Activated naive CD8-positive, alpha-beta T cell (primary cell): ENCODE results near the gene CALU.
A peak's percentile ranks its signal among the peaks of the same experiment; 100 is the strongest.

Experiments used
- H3K27ac Mint-ChIP-seq: one replicate; pipeline ENCODE4 v1.8.0; 2021; ENCODE audit warnings: mixed read lengths
- H3K27me3 Mint-ChIP-seq: one replicate; pipeline ENCODE4 v1.8.0; 2021; ENCODE audit warnings: mixed read lengths
- H3K36me3 Mint-ChIP-seq: one replicate; pipeline ENCODE4 v1.8.0; 2021; ENCODE audit warnings: mixed read lengths
- H3K4me1 Mint-ChIP-seq: one replicate; pipeline ENCODE4 v1.8.0; 2021; ENCODE audit warnings: low read depth, mixed read lengths
- H3K4me3 Mint-ChIP-seq: one replicate; pipeline ENCODE4 v1.8.0; 2021; ENCODE audit warnings: mild to moderate bottlenecking, mixed read lengths
- H3K9me3 Mint-ChIP-seq: one replicate; pipeline ENCODE4 v1.8.0; 2021; ENCODE audit warnings: low read depth, mixed read lengths

CALU gene

DNA sequence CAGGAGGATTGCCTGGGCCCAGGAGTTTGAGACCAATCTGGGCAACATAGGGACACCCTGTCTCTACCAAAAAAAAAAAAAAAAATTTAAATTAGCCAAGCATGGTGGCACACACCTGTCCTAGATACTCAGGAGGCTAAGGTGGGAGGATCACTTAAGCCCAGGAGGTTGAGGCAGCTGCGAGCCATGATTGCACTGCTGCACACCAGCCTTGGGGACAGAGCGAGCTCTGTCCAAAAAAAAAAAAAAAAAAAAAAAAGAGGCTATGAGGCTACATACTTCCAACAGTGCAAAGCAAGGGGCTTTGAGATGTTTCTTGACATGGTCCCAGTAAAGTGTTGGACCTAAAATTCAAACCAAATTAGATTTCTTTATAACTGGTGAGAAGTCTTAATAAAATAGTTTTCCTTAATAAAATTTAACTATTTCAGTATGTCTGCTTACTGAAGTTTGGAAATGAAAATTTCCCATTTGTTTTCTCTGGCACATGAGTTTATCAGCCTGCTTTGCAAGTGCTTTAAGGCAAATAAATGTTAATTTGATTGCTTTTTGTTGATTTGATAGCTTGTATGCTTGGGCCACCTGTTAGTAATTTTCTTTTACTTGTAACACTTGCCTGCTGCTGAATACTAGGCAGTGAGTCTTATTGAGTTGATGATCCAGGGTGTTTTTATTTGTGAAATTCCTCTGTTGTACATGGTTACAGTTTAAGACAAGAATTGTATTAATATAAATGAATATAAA, 16.1 kb downstream of the CALU start:
- no peaks in the 10 kb centered on the region for H3K36me3 Mint-ChIP-seq
- H3K9me3 Mint-ChIP-seq: no peaks in the 10 kb centered on the region
- H3K27me3 Mint-ChIP-seq: no peaks in the 10 kb centered on the region
- H3K4me1 Mint-ChIP-seq: peaks cover 12% of the 10 kb centered on the region
- no peak overlapping the region for H3K27ac Mint-ChIP-seq
- no peak overlapping the region for H3K4me3 Mint-ChIP-seq

DNA sequence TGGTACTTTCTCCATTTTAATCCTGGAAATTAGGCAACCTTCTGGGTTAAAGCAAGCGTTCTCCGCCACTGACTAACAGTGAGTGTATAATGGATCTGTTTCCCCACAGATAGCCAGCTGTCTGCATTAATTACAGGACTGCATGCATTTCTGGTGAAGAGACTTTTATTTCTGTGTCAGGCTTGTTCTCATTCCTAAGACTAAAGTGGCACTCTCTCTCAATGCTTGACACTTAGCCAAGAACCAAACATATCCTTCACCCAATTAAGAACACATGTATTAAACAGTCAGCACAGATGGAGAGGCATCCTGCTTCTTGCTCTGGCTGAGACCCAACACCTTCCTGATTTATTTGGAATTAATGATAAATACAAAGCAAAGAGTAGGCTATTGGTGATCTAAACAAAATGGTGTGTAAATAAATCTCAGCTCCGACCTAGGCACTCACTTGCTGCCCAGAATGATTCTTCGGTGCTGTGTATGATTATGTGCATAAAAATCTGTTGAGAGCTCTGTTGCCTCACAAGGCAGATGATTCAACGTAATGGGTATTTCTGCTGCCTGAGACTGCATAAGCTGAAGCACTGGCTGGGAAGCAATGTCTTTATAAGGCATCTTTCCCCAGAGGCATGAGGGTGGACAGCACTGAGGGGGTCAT, 16.8 kb downstream of the CALU start:
- Mint-ChIP-seq H3K36me3 (no peaks in the 10 kb centered on the region), H3K4me1 (peaks cover 12% of the 10 kb centered on the region), H3K27me3 (no peaks in the 10 kb centered on the region), H3K4me3 (no peak overlapping the region), H3K9me3 (no peaks in the 10 kb centered on the region), H3K27ac (no peak overlapping the region)

DNA sequence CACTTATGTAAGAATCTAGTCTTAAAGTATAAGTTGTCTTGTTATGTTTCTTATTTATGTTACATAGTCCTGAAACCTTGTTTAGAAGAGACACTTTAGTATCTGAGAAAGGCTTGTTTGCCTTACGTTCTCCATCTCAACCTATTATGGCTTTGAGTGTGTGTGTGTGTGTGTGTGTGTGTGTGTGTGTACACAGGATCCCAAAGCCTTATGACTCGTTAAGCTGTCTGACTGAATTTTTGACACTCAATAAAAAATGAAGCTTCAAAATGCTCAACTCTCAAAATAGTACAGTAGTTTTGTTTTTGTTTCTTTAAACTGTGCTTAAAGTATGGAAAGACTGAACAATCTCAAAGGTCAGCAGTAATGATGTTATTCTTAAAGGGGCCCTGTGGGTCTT, 18.0 kb downstream of the CALU start:
- Mint-ChIP-seq H3K36me3 (no peaks in the 10 kb centered on the region), H3K4me1 (peaks cover 12% of the 10 kb centered on the region), H3K9me3 (no peaks in the 10 kb centered on the region), H3K27ac (no peak overlapping the region), H3K4me3 (no peak overlapping the region), H3K27me3 (no peaks in the 10 kb centered on the region)

DNA sequence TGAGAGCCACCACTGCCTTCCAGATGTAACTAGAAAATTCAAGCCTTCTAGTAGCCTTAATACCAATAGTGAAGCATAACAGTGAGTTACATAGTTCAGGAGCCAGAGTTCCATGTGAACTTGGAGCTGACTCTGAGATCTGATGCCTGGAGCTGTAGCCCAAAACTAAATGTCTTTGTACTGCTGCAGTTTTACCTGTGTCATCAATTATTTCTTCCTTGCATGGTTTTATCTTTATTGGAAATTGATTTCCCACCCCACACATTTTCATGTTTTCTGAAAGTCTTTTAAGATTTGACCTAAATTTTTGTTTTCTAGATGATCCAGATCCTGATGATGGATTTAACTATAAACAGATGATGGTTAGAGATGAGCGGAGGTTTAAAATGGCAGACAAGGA, 19.4 kb downstream of the CALU start:
- Mint-ChIP-seq H3K27me3 (no peaks in the 10 kb centered on the region), H3K9me3 (no peaks in the 10 kb centered on the region), H3K27ac (no peak overlapping the region), H3K4me1 (peaks cover 9% of the 10 kb centered on the region), H3K4me3 (no peak overlapping the region), H3K36me3 (peaks cover 2% of the 10 kb centered on the region)

DNA sequence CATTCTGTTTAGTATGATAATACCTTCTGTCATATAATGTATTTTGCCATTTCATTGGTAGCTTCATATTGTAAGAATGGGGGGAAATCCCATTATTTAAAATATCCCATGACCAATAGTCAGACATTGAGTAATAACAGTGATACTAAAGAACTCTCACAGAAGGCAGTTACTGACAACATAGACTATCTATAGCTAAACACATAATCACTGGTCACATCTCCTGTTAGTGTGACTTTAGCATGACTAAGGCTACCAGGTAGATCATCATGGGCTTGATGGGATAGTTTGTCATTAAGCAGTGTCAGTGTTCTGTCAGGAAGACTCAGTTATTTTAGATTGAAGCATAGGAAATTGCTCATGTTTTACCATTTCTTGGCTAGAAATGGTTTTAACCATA, 20.1 kb downstream of the CALU start:
- Mint-ChIP-seq H3K27me3 (no peaks in the 10 kb centered on the region), H3K9me3 (no peaks in the 10 kb centered on the region), H3K4me1 (peaks cover 9% of the 10 kb centered on the region), H3K27ac (no peak overlapping the region), H3K4me3 (no peak overlapping the region), H3K36me3 (peaks cover 2% of the 10 kb centered on the region)

DNA sequence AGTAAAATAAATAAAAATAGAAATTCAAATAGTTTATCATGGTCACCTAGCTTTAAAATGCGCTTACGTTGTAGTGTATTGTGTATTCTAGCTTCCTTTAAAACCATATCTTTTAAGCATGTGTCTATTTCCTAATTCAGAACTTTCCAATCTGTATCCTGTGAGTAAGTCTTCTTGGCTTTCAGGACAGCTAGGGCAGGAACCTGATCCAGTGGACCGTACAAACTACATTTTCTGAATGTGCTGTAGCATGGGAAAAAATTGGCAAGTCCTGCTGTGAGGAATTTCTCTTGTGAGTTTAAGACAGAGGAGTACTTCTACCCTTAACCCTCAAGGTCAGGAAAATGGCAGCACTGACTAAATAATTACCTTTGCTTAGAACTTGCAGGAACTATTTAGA, 24.4 kb downstream of the CALU start:
- Mint-ChIP-seq H3K4me1 (no peaks in the 10 kb centered on the region), H3K27ac (no peak overlapping the region), H3K36me3 (peaks cover 2% of the 10 kb centered on the region), H3K27me3 (no peaks in the 10 kb centered on the region), H3K9me3 (no peaks in the 10 kb centered on the region), H3K4me3 (no peak overlapping the region)

DNA sequence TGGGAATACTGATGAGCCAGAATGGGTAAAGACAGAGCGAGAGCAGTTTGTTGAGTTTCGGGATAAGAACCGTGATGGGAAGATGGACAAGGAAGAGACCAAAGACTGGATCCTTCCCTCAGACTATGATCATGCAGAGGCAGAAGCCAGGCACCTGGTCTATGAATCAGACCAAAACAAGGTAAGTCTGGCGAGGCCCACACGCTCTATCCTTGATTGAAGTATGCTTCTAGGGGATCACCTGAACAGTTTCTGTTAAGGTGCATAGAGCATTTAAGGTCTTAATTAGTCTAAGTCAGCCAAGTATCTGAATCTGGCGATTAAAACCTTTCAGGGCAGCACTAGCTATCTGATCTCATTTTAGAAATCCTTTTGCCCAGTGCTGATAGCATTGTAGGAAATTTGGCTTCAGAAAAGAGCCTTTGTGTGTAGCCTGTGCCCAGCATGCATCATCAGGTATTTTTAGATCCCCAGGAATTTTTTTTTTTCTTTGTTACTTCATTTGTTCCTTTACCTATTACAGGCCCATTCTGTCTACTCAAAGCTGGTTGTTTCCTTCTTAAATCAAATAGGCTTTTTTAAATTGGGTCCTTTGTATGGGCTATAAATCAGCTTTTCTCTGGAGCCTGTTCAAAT, 28.4 kb downstream of the CALU start:
- peak overlapping the region; percentile 41 for H3K27ac Mint-ChIP-seq

DNA sequence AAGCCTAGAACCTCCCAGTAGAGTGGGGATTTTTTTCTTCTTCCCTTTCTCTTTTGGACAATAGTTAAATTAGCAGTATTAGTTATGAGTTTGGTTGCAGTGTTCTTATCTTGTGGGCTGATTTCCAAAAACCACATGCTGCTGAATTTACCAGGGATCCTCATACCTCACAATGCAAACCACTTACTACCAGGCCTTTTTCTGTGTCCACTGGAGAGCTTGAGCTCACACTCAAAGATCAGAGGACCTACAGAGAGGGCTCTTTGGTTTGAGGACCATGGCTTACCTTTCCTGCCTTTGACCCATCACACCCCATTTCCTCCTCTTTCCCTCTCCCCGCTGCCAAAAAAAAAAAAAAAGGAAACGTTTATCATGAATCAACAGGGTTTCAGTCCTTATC, 31.1 kb downstream of the CALU start:
- H3K27me3 Mint-ChIP-seq: no peaks in the 10 kb centered on the region
- H3K36me3 Mint-ChIP-seq: peaks cover 18% of the 10 kb centered on the region
- no peak overlapping the region for H3K4me3 Mint-ChIP-seq
- no peaks in the 10 kb centered on the region for H3K9me3 Mint-ChIP-seq
- H3K4me1 Mint-ChIP-seq: no peaks in the 10 kb centered on the region
- no peak overlapping the region for H3K27ac Mint-ChIP-seq

More for the DNA sequence above, 28.4 kb downstream of the CALU start:
- no peaks in the 10 kb centered on the region for H3K9me3 Mint-ChIP-seq
- H3K36me3 Mint-ChIP-seq: peaks cover 15% of the 10 kb centered on the region
- no peaks in the 10 kb centered on the region for H3K4me1 Mint-ChIP-seq
- no peaks in the 10 kb centered on the region for H3K27me3 Mint-ChIP-seq
- no peak overlapping the region for H3K4me3 Mint-ChIP-seq

DNA sequence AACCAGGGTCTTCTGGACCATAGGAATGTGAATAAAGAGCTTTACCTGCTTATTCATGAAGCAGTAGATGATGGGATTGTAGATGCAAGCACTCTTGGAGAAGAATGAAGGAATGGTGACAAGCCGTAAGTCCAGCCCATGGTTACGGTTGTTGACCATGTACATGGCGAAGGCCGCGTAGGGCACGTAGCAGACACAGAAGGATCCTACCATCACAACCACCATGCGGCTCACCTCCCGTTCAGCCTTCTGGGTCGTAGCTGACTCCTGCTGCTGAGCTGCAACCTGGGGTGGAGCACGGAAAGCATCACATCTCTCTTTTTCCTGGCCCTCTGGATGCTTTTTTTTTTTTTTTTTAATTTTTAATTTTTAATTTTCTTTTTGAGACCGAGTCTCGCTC, 34.4 kb downstream of the CALU start:
- no peak overlapping the region for H3K27ac Mint-ChIP-seq
- no peak overlapping the region for H3K4me3 Mint-ChIP-seq
- H3K9me3 Mint-ChIP-seq: peaks cover 6% of the 10 kb centered on the region
- peaks cover 12% of the 10 kb centered on the region for H3K4me1 Mint-ChIP-seq
- peaks cover 2% of the 10 kb centered on the region for H3K27me3 Mint-ChIP-seq
- H3K36me3 Mint-ChIP-seq: peaks cover 21% of the 10 kb centered on the region

DNA sequence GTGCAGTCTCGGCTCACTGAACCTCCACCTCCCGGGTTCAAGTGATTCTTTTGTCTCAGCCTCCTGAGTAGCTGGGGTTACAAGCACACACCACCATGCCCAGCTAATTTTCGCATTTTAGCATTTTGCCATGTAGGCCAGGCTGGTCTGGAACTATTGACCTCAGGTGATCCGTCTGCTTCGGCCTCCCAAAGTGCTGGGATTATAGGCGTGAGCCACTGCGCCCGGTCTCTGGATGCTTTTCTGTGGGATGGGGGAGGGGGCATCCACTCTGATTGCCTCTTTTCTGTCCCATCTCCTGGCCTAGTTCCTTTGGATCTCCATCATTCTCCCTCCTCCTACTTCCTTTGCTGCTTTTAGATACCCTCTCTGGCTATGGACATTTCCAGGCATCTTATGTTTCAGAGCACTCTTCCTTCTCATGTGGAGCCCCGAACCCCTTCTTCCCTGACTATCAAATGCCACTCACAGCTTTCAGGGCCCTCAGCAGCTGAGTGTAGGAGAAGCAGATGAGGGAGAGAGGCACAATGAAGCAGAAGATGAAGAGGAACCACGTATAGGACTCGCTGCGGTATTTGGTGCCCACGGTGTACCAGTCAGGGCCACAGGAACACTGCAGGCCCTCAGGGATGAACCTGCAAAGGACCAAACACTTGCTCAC, 35.0 kb downstream of the CALU start:
- peaks cover 21% of the 10 kb centered on the region for H3K36me3 Mint-ChIP-seq
- H3K27ac Mint-ChIP-seq: no peak overlapping the region
- peaks cover 6% of the 10 kb centered on the region for H3K9me3 Mint-ChIP-seq
- no peak overlapping the region for H3K4me3 Mint-ChIP-seq
- H3K4me1 Mint-ChIP-seq: peaks cover 12% of the 10 kb centered on the region
- H3K27me3 Mint-ChIP-seq: peaks cover 2% of the 10 kb centered on the region

DNA sequence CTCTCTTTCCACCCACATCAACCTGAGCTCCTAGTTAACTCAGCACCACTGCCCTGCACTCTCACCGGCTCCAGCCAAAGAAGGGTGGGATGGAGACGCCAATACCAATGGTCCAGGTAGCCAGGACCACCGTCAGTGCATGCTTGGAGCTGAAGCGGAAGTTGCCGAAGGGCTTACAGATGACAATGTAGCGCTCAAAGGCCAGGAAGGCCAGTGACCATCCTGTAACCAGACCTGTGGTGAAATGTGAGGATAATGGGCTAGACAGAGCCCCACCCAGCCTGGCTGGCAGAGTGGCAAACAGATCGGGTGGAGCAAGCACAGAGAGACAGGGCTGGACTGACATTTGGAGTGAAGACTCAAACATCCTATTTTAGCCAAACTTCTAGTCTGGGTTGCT, 35.8 kb downstream of the CALU start:
- H3K9me3 Mint-ChIP-seq: peaks cover 6% of the 10 kb centered on the region
- no peak overlapping the region for H3K27ac Mint-ChIP-seq
- peaks cover 18% of the 10 kb centered on the region for H3K36me3 Mint-ChIP-seq
- H3K4me1 Mint-ChIP-seq: peaks cover 12% of the 10 kb centered on the region
- no peak overlapping the region for H3K4me3 Mint-ChIP-seq
- H3K27me3 Mint-ChIP-seq: peaks cover 2% of the 10 kb centered on the region

DNA sequence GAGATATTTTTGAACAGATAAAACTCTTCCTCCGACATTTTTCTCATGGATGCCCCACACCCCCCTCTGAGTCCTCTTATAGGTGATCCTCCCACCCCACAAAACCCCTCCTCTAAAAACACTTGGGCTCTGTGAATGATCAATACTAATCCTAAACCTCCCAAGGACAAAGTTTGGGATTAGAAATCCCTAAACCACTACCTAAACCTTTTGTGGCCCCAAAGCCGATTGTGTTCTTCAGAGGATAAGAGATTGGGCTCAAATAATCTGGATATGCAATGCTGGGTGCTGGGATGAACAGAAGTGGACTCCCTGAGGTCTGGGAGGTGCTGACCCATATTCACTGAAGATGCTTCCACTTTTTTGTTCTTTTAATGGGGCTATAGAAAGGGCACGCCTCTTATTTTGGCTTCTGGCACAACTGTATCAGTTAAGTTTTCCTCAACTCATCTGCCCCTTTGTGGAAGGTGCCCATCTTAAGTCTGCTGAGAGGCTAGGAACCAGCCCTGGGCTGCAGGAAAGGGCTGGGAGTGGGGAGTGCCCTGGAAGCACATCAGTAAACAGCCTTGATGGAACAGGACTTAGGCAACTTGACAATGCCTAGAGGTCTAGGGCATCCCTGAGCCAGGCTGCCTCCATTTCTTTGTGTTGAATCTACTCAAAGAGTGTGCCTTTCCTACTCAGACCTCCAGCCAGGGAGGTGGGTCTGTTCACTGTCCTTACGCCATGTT, 36.8 kb downstream of the CALU start, which contains the start of gene OPN1SW:
OPN1SW (minus strand) TSS at position 51 of the 731 bp plus-strand sequence; CDS start at position 38, 13 bp downstream.
- H3K9me3 Mint-ChIP-seq: peaks cover 6% of the 10 kb centered on the region
- H3K4me3 Mint-ChIP-seq: no peak within 1 kb of the TSS
- peaks cover 12% of the 10 kb centered on the region for H3K4me1 Mint-ChIP-seq
- no peak within 1 kb of the TSS for H3K27ac Mint-ChIP-seq
- H3K36me3 Mint-ChIP-seq: peaks cover 16% of the 10 kb centered on the region
- peaks cover 2% of the 10 kb centered on the region for H3K27me3 Mint-ChIP-seq

DNA sequence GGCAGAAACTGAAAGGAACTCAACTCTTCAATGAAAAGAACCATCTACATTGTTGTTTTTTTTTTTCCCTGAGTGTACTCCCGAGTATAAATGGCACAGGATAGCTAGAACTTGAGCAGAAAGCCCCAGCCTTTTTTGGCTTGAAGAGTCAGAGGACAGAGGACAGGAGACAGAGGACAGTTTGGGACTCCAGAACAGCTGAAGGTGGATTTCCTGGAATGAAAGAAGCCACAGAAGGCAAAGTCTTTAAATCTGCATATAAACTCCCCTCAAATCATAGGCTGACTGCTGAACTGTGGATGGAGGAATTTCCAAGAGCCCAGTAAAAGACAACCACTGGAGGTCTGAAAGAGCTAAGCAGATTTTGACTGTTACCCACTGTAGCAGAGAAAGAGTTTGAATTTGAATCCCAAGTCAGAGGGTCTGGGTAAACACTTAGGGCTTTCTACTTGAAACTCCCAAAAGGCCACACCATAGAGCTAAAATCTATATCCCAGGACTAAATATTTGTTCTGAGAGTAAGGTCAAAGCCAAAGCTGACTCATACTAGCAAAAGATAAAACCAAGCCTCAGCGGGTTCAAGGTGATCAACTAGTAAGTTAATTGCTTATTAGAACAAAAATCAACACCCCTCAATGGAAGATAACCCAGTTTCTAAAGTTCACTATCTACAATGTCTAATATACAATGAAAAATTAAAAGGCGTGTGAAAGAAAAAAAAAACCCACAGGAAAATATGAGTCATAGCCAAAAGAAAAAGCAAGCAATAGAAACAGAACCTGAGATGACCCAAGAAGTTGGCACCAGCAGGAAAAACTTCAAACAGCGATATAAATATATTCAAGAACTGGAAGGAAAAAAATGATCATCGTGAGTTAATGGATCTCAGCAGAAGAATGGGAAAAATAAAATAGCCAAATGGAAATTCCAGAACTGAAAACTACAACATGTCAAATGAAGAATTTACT, 38.3 kb downstream of the CALU start:
- peaks cover 12% of the 10 kb centered on the region for H3K4me1 Mint-ChIP-seq
- H3K36me3 Mint-ChIP-seq: peaks cover 8% of the 10 kb centered on the region
- peak overlapping the region; percentile 27 for H3K4me3 Mint-ChIP-seq
- peaks cover 2% of the 10 kb centered on the region for H3K27me3 Mint-ChIP-seq
- peak overlapping the region; percentile 17 for H3K27ac Mint-ChIP-seq
- H3K9me3 Mint-ChIP-seq: peaks cover 6% of the 10 kb centered on the region
